HG03159 (cell line): ENCODE measurements around the gene FMR1NB.
A peak's percentile ranks its signal among the peaks of the same experiment; 100 is the strongest.

ENCODE experiments used
- ATAC-seq: cut with Tn5 transposase; IDR thresholded peaks from one replicate; pipeline ENCODE4 v1.9.1; 2021; ENCODE audit warnings: mild to moderate bottlenecking, moderate library complexity; ENCODE audit not compliant: unreplicated experiment

The FMR1NB gene

GRCh38 chrX:148069759-148070503 is 88.8 kb downstream of the FMR1NB start:
- ATAC-seq, result peak; percentile 96

- ATAC-seq, result no peak
These were observed 89.4 kb downstream of the FMR1NB start for GRCh38 chrX:148070504-148070877.
